GM23338 (cell line): Measurements from ENCODE around the gene DRGX. TPM values are rescaled to one million over a fixed set of nuclear protein-coding genes. Genes with fewer than 3 reads are reported as not detected.

Experiments used
- ATAC-seq: fragments of 200-7000 bp; cut with Tn5 transposase; 3 replicates; pipeline ENCODE4 v1.9.1; 2020
- DNase-seq: peaks from one replicate; pipeline ENCODE4 v3.0.0-alpha.2; 2015; ENCODE audit warnings: low spot score
- H2AFZ ChIP-seq: fragments of 200-600 bp; sonication (generic); 2 replicates; pipeline ENCODE4 v1.8.0; 2016; ENCODE audit warnings: antibody characterized with exemption, mild to moderate bottlenecking, moderate library complexity
- H3F3A ChIP-seq: fragments of 200-600 bp; sonication (generic); replicated peaks from 2 replicates; pipeline ENCODE4 v1.8.0; 2017; ENCODE audit warnings: antibody characterized with exemption, mixed run types, low read depth
- H3K27ac ChIP-seq: fragments of 200-600 bp; sonication (generic); 2 replicates; pipeline ENCODE4 v1.6.1; 2016; ENCODE audit warnings: low read depth
- H3K27me3 ChIP-seq: fragments of 200-600 bp; sonication (generic); 2 replicates; pipeline ENCODE4 v1.8.0; 2016; ENCODE audit warnings: mild to moderate bottlenecking, mixed run types, moderate library complexity; ENCODE audit not compliant: insufficient read depth
- H3K36me3 ChIP-seq: fragments of 200-600 bp; sonication (generic); 2 replicates; pipeline ENCODE4 v1.8.0; 2016; ENCODE audit warnings: mild to moderate bottlenecking; ENCODE audit not compliant: insufficient read depth
- H3K4me1 ChIP-seq: fragments of 200-600 bp; sonication (generic); 2 replicates; pipeline ENCODE4 v1.8.0; 2016; ENCODE audit warnings: mild to moderate bottlenecking, moderate library complexity; ENCODE audit not compliant: insufficient read depth
- H3K4me2 ChIP-seq: fragments of 200-600 bp; sonication (generic); 2 replicates; pipeline ENCODE4 v1.7.1; 2017; ENCODE audit warnings: mixed run types
- H3K4me3 ChIP-seq: fragments of 200-600 bp; sonication (generic); 2 replicates; pipeline ENCODE4 v1.6.1; 2016; ENCODE audit warnings: mixed run types
- H3K79me2 ChIP-seq: fragments of 200-600 bp; sonication (generic); replicated peaks from 2 replicates; pipeline ENCODE4 v1.8.0; 2017; ENCODE audit warnings: mild to moderate bottlenecking; ENCODE audit not compliant: insufficient read depth
- H3K9me2 ChIP-seq: fragments of 200-600 bp; sonication (generic); 2 replicates; pipeline ENCODE4 v1.8.0; 2017; ENCODE audit not compliant: insufficient read depth
- H4K20me1 ChIP-seq: fragments of 200-600 bp; sonication (generic); replicated peaks from 2 replicates; pipeline ENCODE4 v1.8.0; 2017; ENCODE audit warnings: mild to moderate bottlenecking; ENCODE audit not compliant: insufficient read depth
- H3K27ac Mint-ChIP-seq: 2 replicates; pipeline ENCODE4 v1.8.0; 2020; ENCODE audit warnings: inconsistent platforms, mild to moderate bottlenecking, moderate library complexity, mixed read lengths
- H3K27me3 Mint-ChIP-seq: 3 replicates; pipeline ENCODE4 v1.8.0; 2022; ENCODE audit warnings: low read depth, mild to moderate bottlenecking, moderate library complexity, mixed read lengths, inconsistent platforms; ENCODE audit not compliant: insufficient read depth, poor library complexity
- H3K36me3 Mint-ChIP-seq: 3 replicates; pipeline ENCODE4 v1.8.0; 2021; ENCODE audit warnings: low read depth, mild to moderate bottlenecking, inconsistent platforms, moderate library complexity, mixed read lengths
- H3K4me1 Mint-ChIP-seq: 3 replicates; pipeline ENCODE4 v1.8.0; 2020; ENCODE audit warnings: mild to moderate bottlenecking, inconsistent platforms, mixed read lengths
- H3K4me3 Mint-ChIP-seq: 3 replicates; pipeline ENCODE4 v1.8.0; 2021; ENCODE audit warnings: moderate library complexity, mild to moderate bottlenecking, inconsistent platforms, mixed read lengths
- H3K9me3 Mint-ChIP-seq: 3 replicates; pipeline ENCODE4 v1.8.0; 2020; ENCODE audit warnings: moderate library complexity, mild to moderate bottlenecking, inconsistent platforms, mixed read lengths
- CREB1 ChIP-seq: fragments of 250-450 bp; sonication (Bioruptor Pico); IDR thresholded peaks from 2 replicates; pipeline ENCODE4 v1.5.0; 2020; ENCODE audit warnings: low read depth, mild to moderate bottlenecking, moderate library complexity
- CTCF ChIP-seq, 2 experiments: fragments of 200-600 bp in 1 of 2; sonication (generic) in 1 of 2; conservative IDR thresholded peaks; 2 replicates each; pipeline versions ENCODE4 v1.5.1 to v1.6.1; 2016 to 2017; ENCODE audit warnings: antibody characterized with exemption in 2 of 2, low read depth in 2 of 2, mild to moderate bottlenecking in 2 of 2, moderate library complexity in 1 of 2
- ETS1 ChIP-seq: IDR thresholded peaks from 2 replicates; pipeline ENCODE4 v1.6.1; 2016; ENCODE audit warnings: antibody characterized with exemption
- EZH2 ChIP-seq: fragments of 200-600 bp; sonication (generic); IDR thresholded peaks from one replicate; pipeline ENCODE4 v1.8.0; 2017; ENCODE audit warnings: antibody characterized with exemption, mild to moderate bottlenecking, low read depth; ENCODE audit not compliant: unreplicated experiment
- EZH2phosphoT487 ChIP-seq: fragments of 200-600 bp; sonication (generic); IDR thresholded peaks from one replicate; pipeline ENCODE4 v1.8.1; 2018; ENCODE audit warnings: antibody characterized with exemption; ENCODE audit not compliant: unreplicated experiment
- JUNB ChIP-seq: IDR thresholded peaks from one replicate; pipeline ENCODE4 v1.6.1; 2016; ENCODE audit warnings: antibody characterized with exemption; ENCODE audit not compliant: unreplicated experiment
- NANOG ChIP-seq: IDR thresholded peaks from 2 replicates; pipeline ENCODE4 v1.6.1; 2016; ENCODE audit warnings: antibody characterized with exemption, borderline replicate concordance
- POLR2AphosphoS5 ChIP-seq: IDR thresholded peaks from 2 replicates; pipeline ENCODE4 v1.6.1; 2016; ENCODE audit warnings: antibody characterized with exemption, low read depth
- REST ChIP-seq: IDR thresholded peaks from one replicate; pipeline ENCODE4 v1.6.1; 2018; ENCODE audit warnings: antibody characterized with exemption; ENCODE audit not compliant: unreplicated experiment
- STAT1 ChIP-seq: IDR thresholded peaks from one replicate; pipeline ENCODE4 v1.6.1; 2016; ENCODE audit warnings: antibody characterized with exemption; ENCODE audit not compliant: unreplicated experiment
- ZNF114 ChIP-seq: fragments of 250-450 bp; sonication (Bioruptor Pico); IDR thresholded peaks from 2 replicates; pipeline ENCODE4 v1.5.0; 2020; ENCODE audit warnings: mild to moderate bottlenecking, moderate library complexity
- ZNF331 ChIP-seq: fragments of 250-450 bp; sonication (Bioruptor Pico); IDR thresholded peaks from 2 replicates; pipeline ENCODE4 v1.5.0; 2020; ENCODE audit warnings: low read depth, mild to moderate bottlenecking, moderate library complexity
- ZNF462 ChIP-seq: fragments of 250-450 bp; sonication (Bioruptor Pico); IDR thresholded peaks from 2 replicates; pipeline ENCODE4 v1.5.0; 2020; ENCODE audit warnings: mild to moderate bottlenecking, moderate library complexity
- polyA plus RNA-seq: library from polyadenylated mRNA; unstranded; fragments of >200 nt; fragmentation: Nextera tagmentation; extraction: Ambion mirVana; gene quantifications from 2 replicates; pipeline ENCODE4 v1.2.1, GENCODE V29; 2016
- total RNA-seq: library from RNA; depleted of rRNA; stranded (reverse); fragments of >200 nt; shearing (Covaris generic); gene quantifications from 2 replicates; pipeline ENCODE4 v1.2.3, GENCODE V29; 2014

DRGX gene
- total and polyA plus RNA-seq, 2 experiments from 2014 or later = not detected

- DNase-seq = peak; percentile 47
- Mint-ChIP-seq H3K27me3 (peaks cover 2% of the 10 kb centered on the region), H3K4me1 (peaks cover 11% of the 10 kb centered on the region), H3K4me3 (no peak overlapping the region), H3K27ac (no peak overlapping the region; the same call in 1 of the 2 replicates), H3K36me3 (peaks cover 6% of the 10 kb centered on the region; the same call in 2 of the 3 replicates), H3K9me3 (peaks cover 14% of the 10 kb centered on the region; the same call in 2 of the 3 replicates)
- no peaks in the 10 kb centered on the region for H3K36me3 ChIP-seq
- peaks cover 11% of the 10 kb centered on the region; the same call in 1 of the 2 replicates for H3K4me1 ChIP-seq
- no peaks in the 10 kb centered on the region for H3K27me3 ChIP-seq
- no peaks in the 10 kb centered on the region for H4K20me1 ChIP-seq
- H3F3A ChIP-seq = no peaks in the 10 kb centered on the region
- TF ChIP-seq NANOG (no peak), EZH2phosphoT487 (no peak), POLR2AphosphoS5 (no peak), JUNB (no peak), ETS1 (no peak), ZNF462 (CRISPR knock-in tag) (no peak), CTCF (conservative IDR thresholded peaks at IDR 0.05; ENCODE audit: low read depth in 2 of 2) (no peak), CREB1 (CRISPR knock-in tag) (no peak), ZNF114 (CRISPR knock-in tag) (no peak), REST (no peak), EZH2 (no peak), ZNF331 (CRISPR knock-in tag) (no peak), STAT1 (no peak)
- no peaks in the 10 kb centered on the region for H3K9me2 ChIP-seq
- no peaks in the 10 kb centered on the region for H3K79me2 ChIP-seq
- 0 out of 2 replicates have a peak overlapping the region, but pooled peaks have one; percentile 32 for H3K27ac ChIP-seq
- peak overlapping the region; percentile 32; the same call in 1 of the 2 replicates for H3K4me3 ChIP-seq
- peak overlapping the region; percentile 94 for H2AFZ ChIP-seq
- peak; percentile 70 for ATAC-seq
- peak overlapping the region; percentile 64 for H3K4me2 ChIP-seq
Measured at GRCh38 chr10:49441488-49442476, 45.9 kb upstream of the DRGX start.
